Measurements from ENCODE around the gene RGS3.
A peak's percentile ranks its signal among the peaks of the same experiment; 100 is the strongest.

RGS3 gene

DNA sequence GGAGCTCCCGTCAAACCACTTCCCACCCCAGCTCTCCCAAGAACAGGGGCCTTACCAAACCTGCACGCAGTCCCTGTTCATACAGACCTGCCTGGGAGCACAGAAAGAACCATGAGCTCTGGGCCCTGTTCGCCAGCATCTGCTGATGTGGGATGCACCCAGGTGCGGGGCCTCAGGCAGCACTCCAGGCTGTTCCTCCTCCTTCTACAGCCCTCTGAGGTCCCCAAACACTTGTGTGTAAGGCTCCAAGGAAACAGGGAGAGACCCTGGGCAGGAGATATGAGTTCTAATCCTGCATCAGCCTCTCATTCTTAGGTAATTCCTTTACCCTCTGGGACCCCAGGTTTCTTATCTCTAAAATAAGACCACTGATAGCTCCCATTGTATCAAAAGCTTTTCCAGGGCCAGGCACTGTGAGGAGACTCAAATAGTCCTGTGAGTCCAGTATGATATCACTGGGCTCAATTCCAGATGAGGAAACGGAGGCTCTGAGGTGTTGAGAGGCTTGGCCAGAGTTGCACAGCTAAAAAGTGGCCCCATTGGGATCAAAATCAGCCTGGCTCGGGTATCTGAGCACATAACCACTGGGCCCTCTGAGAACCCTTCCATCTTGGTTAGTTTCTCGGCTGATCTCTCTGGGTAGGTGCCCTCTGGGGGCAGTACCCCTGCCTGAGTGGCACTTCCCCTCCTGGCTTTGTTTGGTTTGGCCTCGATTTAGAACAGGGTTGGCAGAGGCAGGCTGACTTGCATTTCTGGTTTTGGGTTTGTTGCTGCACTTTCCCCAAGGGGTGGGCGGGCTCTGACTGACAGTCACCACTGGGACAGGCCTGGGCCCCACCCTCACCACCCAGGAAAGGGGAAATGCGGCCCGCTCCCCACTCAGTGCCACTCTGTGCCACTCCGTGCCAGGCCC, 116.8 kb downstream of the RGS3 start:
- H3K9me3 Mint-ChIP-seq: no peaks in the 10 kb centered on the region
- TF ChIP-seq, protein P1, sequence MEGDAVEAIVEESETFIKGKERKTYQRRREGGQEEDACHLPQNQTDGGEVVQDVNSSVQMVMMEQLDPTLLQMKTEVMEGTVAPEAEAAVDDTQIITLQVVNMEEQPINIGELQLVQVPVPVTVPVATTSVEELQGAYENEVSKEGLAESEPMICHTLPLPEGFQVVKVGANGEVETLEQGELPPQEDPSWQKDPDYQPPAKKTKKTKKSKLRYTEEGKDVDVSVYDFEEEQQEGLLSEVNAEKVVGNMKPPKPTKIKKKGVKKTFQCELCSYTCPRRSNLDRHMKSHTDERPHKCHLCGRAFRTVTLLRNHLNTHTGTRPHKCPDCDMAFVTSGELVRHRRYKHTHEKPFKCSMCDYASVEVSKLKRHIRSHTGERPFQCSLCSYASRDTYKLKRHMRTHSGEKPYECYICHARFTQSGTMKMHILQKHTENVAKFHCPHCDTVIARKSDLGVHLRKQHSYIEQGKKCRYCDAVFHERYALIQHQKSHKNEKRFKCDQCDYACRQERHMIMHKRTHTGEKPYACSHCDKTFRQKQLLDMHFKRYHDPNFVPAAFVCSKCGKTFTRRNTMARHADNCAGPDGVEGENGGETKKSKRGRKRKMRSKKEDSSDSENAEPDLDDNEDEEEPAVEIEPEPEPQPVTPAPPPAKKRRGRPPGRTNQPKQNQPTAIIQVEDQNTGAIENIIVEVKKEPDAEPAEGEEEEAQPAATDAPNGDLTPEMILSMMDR (IDR thresholded peaks at IDR 0.05; ENCODE audit: unreplicated experiment in 3 of 3): no peak
- no peak overlapping the region for H3K4me3 Mint-ChIP-seq

GRCh38 chr9:113580954-113581311, 117.4 kb downstream of the RGS3 start:
- Mint-ChIP-seq H3K4me1 (peaks cover 40% of the 10 kb centered on the region), H3K9me3 (no peaks in the 10 kb centered on the region), H3K4me3 (no peak overlapping the region), H3K27ac (no peak overlapping the region), H3K27me3 (ENCODE audit: low read depth) (peaks cover 6% of the 10 kb centered on the region), H3K36me3 (ENCODE audit: low read depth) (peaks cover 2% of the 10 kb centered on the region)
- TF ChIP-seq, protein P1 (IDR thresholded peaks at IDR 0.05; ENCODE audit: unreplicated experiment in 3 of 3): no peak

More for the DNA sequence above, 116.8 kb downstream of the RGS3 start:
- peaks cover 40% of the 10 kb centered on the region for H3K4me1 Mint-ChIP-seq
- H3K36me3 Mint-ChIP-seq (ENCODE audit: low read depth): no peaks in the 10 kb centered on the region
- peak overlapping the region; percentile 66 to 81 (median 74) for H3K27ac Mint-ChIP-seq
- peaks cover 6% of the 10 kb centered on the region for H3K27me3 Mint-ChIP-seq (ENCODE audit: low read depth)

GRCh38 chr9:113581865-113582697, 118.6 kb downstream of the RGS3 start:
- H3K9me3 Mint-ChIP-seq: no peaks in the 10 kb centered on the region
- TF ChIP-seq, protein P1 (IDR thresholded peaks at IDR 0.05; ENCODE audit: unreplicated experiment in 3 of 3): no peak
- peaks cover 4% of the 10 kb centered on the region for H3K27me3 Mint-ChIP-seq (ENCODE audit: low read depth)
- no peak overlapping the region for H3K27ac Mint-ChIP-seq
- H3K4me3 Mint-ChIP-seq: no peak overlapping the region
- H3K36me3 Mint-ChIP-seq (ENCODE audit: low read depth): peaks cover 5% of the 10 kb centered on the region
- H3K4me1 Mint-ChIP-seq: peaks cover 40% of the 10 kb centered on the region

DNA sequence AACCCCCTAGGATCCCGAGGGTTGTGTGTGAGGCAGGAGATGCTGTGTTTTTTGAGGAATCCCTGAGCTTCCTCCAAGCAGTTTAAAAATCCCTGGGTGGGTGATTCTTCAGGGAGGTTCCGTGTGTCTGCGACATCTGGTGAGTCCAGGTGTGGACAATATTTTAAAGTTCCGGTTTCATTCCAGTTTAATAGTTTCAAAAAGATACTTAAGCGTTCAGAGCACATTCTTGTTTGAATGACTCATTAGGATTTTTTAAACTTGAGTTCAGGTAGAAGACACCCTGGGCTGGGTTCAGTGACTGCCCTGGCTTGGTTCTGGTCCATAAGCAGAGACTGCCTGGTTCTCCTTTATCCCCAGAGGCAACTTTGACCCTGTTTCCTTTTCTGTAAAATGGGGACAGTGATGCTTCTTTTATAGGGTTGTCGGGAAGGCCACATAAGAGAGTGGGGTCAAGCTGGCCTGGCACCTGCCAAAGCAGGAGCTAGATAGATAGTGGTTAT, 119.2 kb downstream of the RGS3 start:
- H3K4me1 Mint-ChIP-seq: peaks cover 33% of the 10 kb centered on the region
- H3K9me3 Mint-ChIP-seq: no peaks in the 10 kb centered on the region
- H3K27ac Mint-ChIP-seq: no peak overlapping the region
- peaks cover 5% of the 10 kb centered on the region for H3K36me3 Mint-ChIP-seq (ENCODE audit: low read depth)
- TF ChIP-seq, protein P1 (IDR thresholded peaks at IDR 0.05; ENCODE audit: unreplicated experiment in 3 of 3): no peak
- H3K27me3 Mint-ChIP-seq (ENCODE audit: low read depth): peaks cover 4% of the 10 kb centered on the region
- H3K4me3 Mint-ChIP-seq: no peak overlapping the region

DNA sequence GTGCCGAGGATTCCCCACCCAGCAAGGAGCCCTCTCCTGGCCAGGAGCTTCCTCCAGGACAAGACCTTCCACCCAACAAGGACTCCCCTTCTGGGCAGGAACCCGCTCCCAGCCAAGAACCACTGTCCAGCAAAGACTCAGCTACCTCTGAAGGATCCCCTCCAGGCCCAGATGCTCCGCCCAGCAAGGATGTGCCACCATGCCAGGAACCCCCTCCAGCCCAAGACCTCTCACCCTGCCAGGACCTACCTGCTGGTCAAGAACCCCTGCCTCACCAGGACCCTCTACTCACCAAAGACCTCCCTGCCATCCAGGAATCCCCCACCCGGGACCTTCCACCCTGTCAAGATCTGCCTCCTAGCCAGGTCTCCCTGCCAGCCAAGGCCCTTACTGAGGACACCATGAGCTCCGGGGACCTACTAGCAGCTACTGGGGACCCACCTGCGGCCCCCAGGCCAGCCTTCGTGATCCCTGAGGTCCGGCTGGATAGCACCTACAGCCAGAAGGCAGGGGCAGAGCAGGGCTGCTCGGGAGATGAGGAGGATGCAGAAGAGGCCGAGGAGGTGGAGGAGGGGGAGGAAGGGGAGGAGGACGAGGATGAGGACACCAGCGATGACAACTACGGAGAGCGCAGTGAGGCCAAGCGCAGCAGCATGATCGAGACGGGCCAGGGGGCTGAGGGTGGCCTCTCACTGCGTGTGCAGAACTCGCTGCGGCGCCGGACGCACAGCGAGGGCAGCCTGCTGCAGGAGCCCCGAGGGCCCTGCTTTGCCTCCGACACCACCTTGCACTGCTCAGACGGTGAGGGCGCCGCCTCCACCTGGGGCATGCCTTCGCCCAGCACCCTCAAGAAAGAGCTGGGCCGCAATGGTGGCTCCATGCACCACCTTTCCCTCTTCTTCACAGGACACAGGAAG, 120.2 kb downstream of the RGS3 start:
- no peak overlapping the region for H3K27ac Mint-ChIP-seq
- H3K4me3 Mint-ChIP-seq: no peak overlapping the region
- H3K9me3 Mint-ChIP-seq: no peaks in the 10 kb centered on the region
- peaks cover 26% of the 10 kb centered on the region for H3K4me1 Mint-ChIP-seq
- TF ChIP-seq, protein P1 (IDR thresholded peaks at IDR 0.05; ENCODE audit: unreplicated experiment in 3 of 3): no peak
- H3K36me3 Mint-ChIP-seq (ENCODE audit: low read depth): peaks cover 5% of the 10 kb centered on the region
- peaks cover 4% of the 10 kb centered on the region for H3K27me3 Mint-ChIP-seq (ENCODE audit: low read depth)
